GM21515 (cell line): Measurements from ENCODE around the gene WDR54.

ENCODE experiments used
- ATAC-seq: cut with Tn5 transposase; IDR thresholded peaks from one replicate; pipeline ENCODE4 v1.9.1; 2021; ENCODE audit not compliant: unreplicated experiment

The WDR54 gene, protein sequence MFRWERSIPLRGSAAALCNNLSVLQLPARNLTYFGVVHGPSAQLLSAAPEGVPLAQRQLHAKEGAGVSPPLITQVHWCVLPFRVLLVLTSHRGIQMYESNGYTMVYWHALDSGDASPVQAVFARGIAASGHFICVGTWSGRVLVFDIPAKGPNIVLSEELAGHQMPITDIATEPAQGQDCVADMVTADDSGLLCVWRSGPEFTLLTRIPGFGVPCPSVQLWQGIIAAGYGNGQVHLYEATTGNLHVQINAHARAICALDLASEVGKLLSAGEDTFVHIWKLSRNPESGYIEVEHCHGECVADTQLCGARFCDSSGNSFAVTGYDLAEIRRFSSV

DNA sequence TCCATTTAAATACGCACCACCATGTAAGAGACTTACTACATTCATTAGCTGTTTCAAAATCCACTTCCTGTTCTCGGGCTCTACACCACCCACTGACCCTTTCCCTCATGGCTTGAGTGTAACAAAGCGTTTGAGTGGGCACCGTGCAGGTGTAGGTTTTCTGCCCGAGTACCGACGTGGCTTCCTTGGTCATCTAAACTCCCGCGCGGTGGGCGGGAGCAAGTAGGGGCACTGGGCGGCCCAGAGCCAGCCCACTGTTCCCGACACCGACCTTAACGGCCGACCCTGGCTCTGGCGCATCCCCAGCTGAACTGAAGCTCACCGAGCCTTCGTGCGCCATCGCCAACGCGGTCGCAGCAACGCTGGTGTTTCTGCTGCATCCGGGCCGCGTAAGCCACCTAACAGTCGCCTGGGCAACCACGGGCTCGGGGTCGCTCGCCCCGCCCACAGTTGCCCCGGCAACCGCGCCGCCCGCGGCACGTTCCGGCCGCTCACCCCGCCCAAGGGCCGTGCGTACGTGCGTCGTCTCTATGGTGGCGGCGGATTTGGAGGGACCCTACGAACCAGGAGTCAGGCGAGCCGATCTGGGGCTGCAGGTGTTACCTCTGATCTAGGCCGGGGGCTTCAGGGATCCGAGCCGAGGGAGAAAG, at the start of gene WDR54, which contains the start of gene C2orf81:
WDR54 (plus strand) TSS at position 510 of the 650 bp plus-strand sequence. CDS start 424 bp downstream, outside the sequence.
C2orf81 (minus strand) TSS at position 399 of the 650 bp plus-strand sequence; CDS start at position 340, 59 bp downstream.
- peak; percentile 92 for ATAC-seq

- ATAC-seq, result no peak
Observed at GRCh38 chr2:74372674-74373073, 48.9 kb upstream of the WDR54 start.

GRCh38 chr2:74373221-74373676, 48.3 kb upstream of the WDR54 start:
- ATAC-seq, result no peak

DNA sequence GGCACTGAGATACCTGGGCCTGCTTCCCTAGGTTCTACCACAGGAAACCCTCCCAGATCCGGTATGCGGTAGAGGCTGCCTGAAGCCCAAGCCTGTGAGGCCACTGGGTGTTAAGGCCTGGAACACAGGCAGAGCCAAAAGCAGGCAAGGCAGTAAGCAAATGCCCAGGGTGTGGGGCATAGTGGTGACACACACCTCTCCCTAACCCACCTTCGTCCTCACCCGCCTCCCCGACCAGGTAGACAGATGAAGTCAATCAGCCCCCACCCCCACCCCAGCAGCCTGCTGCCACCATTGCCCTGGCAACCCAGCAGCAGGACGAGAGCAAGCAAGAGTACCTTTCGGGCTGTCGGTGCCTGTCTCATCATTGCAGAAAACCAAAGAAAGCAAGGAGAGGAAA, 47.5 kb upstream of the WDR54 start:
- ATAC-seq, result no peak

DNA sequence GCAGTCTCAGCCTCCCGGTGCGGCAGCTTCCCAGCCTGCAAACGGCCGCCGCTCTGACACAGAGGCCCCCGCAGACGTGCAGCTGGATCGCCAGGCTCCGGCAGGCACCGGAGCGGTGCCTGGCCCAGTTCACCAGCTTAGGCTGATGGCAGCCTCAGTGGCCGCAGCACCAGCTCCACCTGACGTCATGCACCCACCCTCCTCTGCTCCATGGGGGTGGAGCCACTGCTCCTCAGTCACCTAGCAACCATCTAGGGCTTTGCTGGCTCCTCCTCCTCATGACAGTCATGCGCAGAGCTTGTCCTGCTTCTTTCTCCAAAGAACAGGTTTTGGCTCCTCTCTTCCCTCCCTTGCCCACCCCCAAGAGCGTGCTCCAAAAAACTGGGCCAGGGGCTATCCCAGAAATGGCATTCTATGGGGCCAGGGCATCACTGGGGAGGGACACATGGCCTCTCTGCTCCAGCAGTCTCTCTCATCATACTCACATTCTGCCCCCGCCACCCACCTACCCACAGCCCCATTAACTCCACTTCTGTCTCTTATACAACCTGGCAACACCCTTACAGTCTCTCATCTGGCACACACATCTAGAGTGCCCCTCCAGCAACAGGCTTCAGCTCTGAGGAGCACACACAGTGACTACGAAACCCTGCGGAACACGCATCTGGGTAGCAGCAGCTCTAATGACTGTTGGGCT, 46.9 kb upstream of the WDR54 start:
- ATAC-seq, result no peak

GRCh38 chr2:74375838-74376237, 45.7 kb upstream of the WDR54 start:
- ATAC-seq, result no peak

- ATAC-seq, result no peak
Observed at GRCh38 chr2:74378007-74378406, 43.5 kb upstream of the WDR54 start.

- ATAC-seq, result no peak
Observed at GRCh38 chr2:74379851-74380789, 41.4 kb upstream of the WDR54 start, which contains the start of gene DCTN1. TSS of gene DCTN1 (minus strand) at chr2:74380311. CDS start at chr2:74380037, 274 bp downstream.

DNA sequence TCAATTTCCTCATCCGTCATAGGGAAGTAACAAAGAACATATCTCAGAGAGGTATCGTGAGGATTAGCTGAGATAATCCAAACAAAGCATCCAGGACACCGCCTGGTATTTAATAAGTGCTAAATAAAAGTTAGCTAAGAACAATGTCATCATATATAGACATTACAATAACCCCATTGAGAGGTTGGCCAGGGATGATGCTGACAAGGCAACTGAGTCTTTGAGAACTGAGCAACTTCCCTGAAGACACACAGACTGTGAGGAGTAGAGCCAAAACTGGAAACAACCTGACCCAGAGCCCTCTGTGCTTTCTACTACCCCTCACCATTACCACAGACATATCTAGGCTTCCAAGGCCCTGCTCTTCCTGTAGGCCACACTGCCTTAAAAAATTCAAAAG, 39.8 kb upstream of the WDR54 start:
- ATAC-seq, result no peak

DNA sequence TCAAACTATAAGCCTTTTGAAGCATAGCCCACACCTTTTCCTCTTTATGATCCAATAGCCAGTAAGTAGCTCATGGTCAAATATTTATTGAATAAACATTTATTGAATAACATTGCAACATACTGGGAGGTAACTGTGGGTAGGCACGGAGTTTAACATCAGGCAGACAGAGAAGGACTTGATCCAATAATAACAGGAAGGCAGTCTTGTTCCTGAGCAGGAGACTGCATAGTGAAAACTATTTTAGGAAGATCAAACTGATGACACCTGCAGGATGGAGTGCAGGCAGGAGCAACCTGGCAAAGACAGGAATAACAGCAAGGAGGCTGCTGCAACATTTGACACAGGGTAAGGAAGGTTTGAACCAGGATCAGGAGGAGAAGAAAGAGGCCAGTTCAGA, 38.3 kb upstream of the WDR54 start:
- no peak for ATAC-seq

DNA sequence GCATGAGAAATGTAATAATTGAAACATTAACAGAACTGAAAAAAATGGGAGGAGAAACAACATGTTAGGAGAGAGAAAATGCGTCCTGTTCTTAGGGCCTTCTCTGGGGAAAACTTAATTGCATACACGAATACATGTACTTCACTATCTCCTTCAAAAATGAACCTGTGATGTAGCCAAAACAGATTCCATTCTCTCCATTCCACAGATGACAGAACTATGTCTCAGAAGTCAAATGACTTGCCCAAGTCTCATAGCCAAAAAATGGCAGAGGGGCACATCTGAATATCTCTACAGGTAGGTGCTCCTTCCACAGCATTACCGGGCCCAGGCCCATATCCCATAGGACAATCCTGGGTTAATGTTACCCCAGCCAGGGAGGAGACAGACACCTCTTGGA, 37.5 kb upstream of the WDR54 start:
- ATAC-seq, result no peak

DNA sequence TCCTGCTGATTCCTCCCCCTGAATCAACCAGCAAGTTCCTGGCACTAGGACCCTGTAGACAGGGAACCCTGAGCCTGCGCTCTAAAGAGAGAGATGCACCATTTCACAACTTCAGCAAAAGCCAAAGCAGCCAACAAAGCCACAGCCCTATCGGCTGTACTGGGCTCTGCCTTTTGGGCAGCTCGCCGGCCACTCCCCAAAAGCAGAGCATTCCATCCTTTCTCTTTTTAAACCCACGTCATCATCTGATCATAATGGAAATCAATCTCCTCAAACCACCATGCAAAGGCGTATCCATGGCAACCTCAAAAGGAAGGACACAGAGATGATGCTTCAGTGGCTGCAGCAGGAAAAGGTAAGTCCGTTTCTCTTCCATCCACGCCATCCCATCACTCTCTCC, 36.1 kb upstream of the WDR54 start:
- no peak for ATAC-seq

DNA sequence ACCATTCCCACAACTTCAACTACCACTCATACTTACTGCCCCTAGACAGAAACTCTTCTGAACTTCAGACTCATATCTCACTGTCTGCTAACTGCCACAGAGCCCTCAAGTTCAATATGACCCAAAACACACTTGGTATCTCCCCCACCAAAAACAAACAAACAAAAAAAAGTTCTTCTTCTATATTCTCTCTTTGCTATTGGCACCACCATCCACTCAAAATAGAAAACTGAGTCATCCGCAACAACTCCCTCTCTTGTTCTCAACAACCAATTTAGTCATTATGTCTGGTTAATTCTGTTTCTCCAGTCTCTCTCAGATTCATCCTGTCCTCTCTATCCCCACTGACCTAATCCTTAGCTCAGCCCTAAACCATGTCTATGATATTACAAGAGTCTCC, 34.2 kb upstream of the WDR54 start:
- no peak for ATAC-seq

- ATAC-seq, result no peak
Observed at GRCh38 chr2:74390606-74391005, 30.9 kb upstream of the WDR54 start.

- peak; percentile 20 for ATAC-seq
Observed at GRCh38 chr2:74391209-74391579, 30.3 kb upstream of the WDR54 start.

DNA sequence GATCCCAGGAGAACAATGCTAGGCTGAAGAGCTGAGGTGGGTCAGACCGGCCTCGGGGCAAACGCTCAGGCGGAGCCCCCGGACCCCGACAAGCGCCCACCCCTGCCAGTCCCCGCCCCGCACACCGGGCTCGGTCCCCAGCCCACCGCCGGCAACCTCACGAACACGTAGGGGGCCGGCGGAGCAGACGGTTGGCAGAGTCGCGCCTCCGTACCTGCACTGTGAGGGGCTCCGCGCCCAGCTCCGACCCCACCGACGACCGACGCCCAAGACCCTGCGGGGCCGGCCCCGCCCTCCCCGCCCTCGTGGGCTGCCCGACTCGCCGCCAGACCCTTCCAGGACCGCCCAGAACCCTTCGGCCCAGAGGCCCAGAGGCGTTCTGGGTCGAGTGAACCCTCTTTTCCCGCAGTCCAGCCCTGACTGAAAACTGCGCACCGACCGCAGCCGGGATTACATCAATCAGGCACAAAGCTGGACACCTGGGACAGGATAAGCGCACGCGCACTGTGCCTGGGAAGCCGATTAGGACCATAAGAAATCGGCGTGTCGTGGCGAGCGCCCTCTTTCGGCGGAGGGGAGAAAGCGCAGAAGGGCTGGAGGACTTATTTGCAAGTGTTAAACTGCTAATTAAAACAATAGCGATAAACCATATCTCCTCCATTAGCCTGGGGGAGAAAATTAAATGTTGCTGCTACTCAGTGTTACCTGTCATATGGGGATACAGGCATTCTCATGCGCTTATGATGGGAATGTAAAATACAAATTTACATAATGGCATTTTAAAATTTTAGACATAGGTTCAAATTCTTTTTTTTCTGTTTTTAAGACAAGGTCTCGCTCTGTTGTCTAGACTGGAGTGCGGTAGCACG, 29.7 kb upstream of the WDR54 start:
- ATAC-seq, result peak; percentile 67

- no peak for ATAC-seq
Observed at GRCh38 chr2:74392449-74392743, 29.1 kb upstream of the WDR54 start.

DNA sequence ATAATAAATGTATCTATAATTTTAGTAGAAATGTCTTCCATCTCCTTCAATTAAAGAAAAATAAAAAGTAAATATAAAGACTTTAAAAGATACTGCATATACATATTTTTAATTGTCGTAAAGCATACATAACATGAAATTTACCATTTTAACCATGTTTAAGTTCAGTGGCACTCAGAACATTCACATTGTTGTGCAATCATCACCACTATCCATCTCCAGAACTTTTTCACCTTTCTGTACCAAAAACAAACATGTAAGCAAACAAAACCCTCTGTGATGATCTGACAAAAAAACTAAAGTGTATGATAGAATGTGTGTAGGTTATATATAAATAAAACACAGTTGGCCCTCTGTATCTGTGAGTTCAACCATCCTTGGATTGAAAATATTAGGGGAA, 28.0 kb upstream of the WDR54 start:
- no peak for ATAC-seq

DNA sequence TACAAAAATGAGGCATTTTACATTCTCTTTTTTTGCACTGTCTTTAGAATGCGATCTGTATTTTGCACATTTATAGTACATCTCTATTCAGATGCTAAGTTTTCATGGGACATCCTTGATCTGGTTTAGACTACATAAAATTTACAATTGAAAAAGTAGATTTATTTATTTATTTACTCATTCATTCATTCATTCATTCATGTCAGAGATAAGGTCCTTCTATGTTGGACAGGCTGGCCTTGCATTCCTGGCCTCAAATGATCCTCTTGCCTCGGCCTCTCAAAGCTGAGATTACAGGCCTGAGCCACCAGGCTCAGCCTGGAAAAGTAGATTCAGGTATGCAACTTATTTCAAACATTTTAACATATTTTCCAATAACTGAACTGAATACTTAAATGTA, 25.4 kb upstream of the WDR54 start:
- ATAC-seq, result no peak

GRCh38 chr2:74399785-74400184, 21.7 kb upstream of the WDR54 start:
- ATAC-seq, result no peak
